SK-N-SH (cell line): ENCODE measurements around the gene CRELD2. TPM values are rescaled to one million over a fixed set of nuclear protein-coding genes. Genes with fewer than 3 reads are reported as not detected.

Experiments used
- CTCF ChIA-PET: fragments of 300-600, 350-600 bp; formaldehyde crosslinking; extraction: SDS; loops from one replicate; lab custom pipeline; 2021; lab: Yijun Ruan, JAX
- POLR2A ChIA-PET: fragments of 350-600 bp; sonication (Branson Sonifier 250); formaldehyde crosslinking; extraction: SDS; loops from one replicate; lab custom pipeline; 2020; ENCODE audit warnings: antibody characterized with exemption, inconsistent platforms; lab: Yijun Ruan, JAX
- DNase-seq: peaks from one replicate; pipeline ENCODE4 v3.0.0; 2012
- H2AFZ ChIP-seq: fragments of 200-600 bp; sonication (generic); 2 replicates; pipeline ENCODE4 v1.8.1; 2016; ENCODE audit warnings: antibody characterized with exemption, mild to moderate bottlenecking, low read depth
- H3F3A ChIP-seq: fragments of 200-600 bp; sonication (generic); replicated peaks from 2 replicates; pipeline ENCODE3; 2016; ENCODE audit warnings: antibody characterized with exemption, mild to moderate bottlenecking; ENCODE audit not compliant: insufficient read depth
- H3K27ac ChIP-seq, 2 experiments: fragments of 200-500 bp in 1 of 2; fragments of 200-600 bp in 1 of 2; sonication (Bioruptor generic) in 1 of 2; sonication (generic), shearing (Covaris generic) in 1 of 2; 2 replicates each; pipeline versions ENCODE4 v1.5.1 to v1.6.1; 2014 to 2016; ENCODE audit warnings: low read depth in 2 of 2, inconsistent platforms in 1 of 2, low read length in 1 of 2, mild to moderate bottlenecking in 1 of 2, mixed read lengths in 1 of 2
- H3K27me3 ChIP-seq: fragments of 200-600 bp; sonication (generic), shearing (Covaris generic); 2 replicates; pipeline ENCODE4 v1.6.1; 2016; ENCODE audit warnings: mixed run types; ENCODE audit not compliant: insufficient read depth
- H3K36me3 ChIP-seq, 2 experiments: fragments of 200-500 bp in 1 of 2; fragments of 200-600 bp in 1 of 2; sonication (Bioruptor generic) in 1 of 2; sonication (generic) in 1 of 2; replicated peaks in 1 of 2; 2 replicates each; pipeline versions ENCODE3 to v1.5.1; 2014 to 2016; ENCODE audit warnings: low read length in 1 of 2, mild to moderate bottlenecking in 1 of 2; ENCODE audit not compliant: insufficient read depth in 2 of 2, control insufficient read depth in 1 of 2
- H3K4me1 ChIP-seq, 2 experiments: fragments of 200-500 bp in 1 of 2; fragments of 200-600 bp in 1 of 2; sonication (Bioruptor generic) in 1 of 2; sonication (generic), shearing (Covaris generic) in 1 of 2; 2 replicates each; pipeline versions ENCODE4 v1.5.1 to v1.6.1; 2014 to 2016; ENCODE audit warnings: low read depth in 1 of 2, low read length in 1 of 2, mixed run types in 1 of 2; ENCODE audit not compliant: insufficient read depth in 2 of 2, control insufficient read depth in 1 of 2
- H3K4me2 ChIP-seq: fragments of 200-600 bp; sonication (generic), shearing (Covaris generic); 2 replicates; pipeline ENCODE4 v1.6.1; 2017; ENCODE audit warnings: mixed run types
- H3K4me3 ChIP-seq, 2 experiments: fragments of 200-500 bp in 1 of 2; fragments of 200-600 bp in 1 of 2; sonication (Bioruptor generic) in 1 of 2; sonication (generic), shearing (Covaris generic) in 1 of 2; 2 replicates each; pipeline versions ENCODE4 v1.5.1 to v1.8.1; 2014 to 2016; ENCODE audit warnings: low read depth in 2 of 2, inconsistent platforms in 1 of 2, low read length in 1 of 2, mild to moderate bottlenecking in 1 of 2, mixed read lengths in 1 of 2, moderate library complexity in 1 of 2
- H3K79me2 ChIP-seq: fragments of 200-600 bp; sonication (generic); 2 replicates; pipeline ENCODE4 v1.8.1; 2017; ENCODE audit warnings: mild to moderate bottlenecking; ENCODE audit not compliant: insufficient read depth
- H3K9ac ChIP-seq: fragments of 200-600 bp; sonication (generic); 2 replicates; pipeline ENCODE4 v1.6.1; 2017; ENCODE audit warnings: mixed run types
- H3K9me2 ChIP-seq: fragments of 200-600 bp; sonication (generic); 2 replicates; pipeline ENCODE4 v1.6.1; 2017; ENCODE audit warnings: mixed run types
- H3K9me3 ChIP-seq: fragments of 200-600 bp; sonication (generic); 2 replicates; pipeline ENCODE4 v1.6.1; 2017; ENCODE audit warnings: mixed run types, mild to moderate bottlenecking, moderate library complexity
- H4K20me1 ChIP-seq: fragments of 200-600 bp; sonication (generic); 2 replicates; pipeline ENCODE4 v1.6.1; 2017; ENCODE audit warnings: mild to moderate bottlenecking, mixed run types; ENCODE audit not compliant: insufficient read depth
- CHD2 ChIP-seq: fragments of 150-350 bp; IDR thresholded peaks from 2 replicates; pipeline ENCODE4 v1.6.1; 2018; ENCODE audit warnings: low read length; ENCODE audit not compliant: partially characterized antibody
- EZH2phosphoT487 ChIP-seq: fragments of 200-600 bp; sonication (generic); IDR thresholded peaks from 2 replicates; pipeline ENCODE4 v1.6.1; 2017; ENCODE audit warnings: low read depth, mixed run types, mild to moderate bottlenecking, antibody characterized with exemption, moderate library complexity, borderline replicate concordance
- FOSL2 ChIP-seq: IDR thresholded peaks from 2 replicates; pipeline ENCODE4 v1.4.0; 2012; ENCODE audit warnings: low read depth, mild to moderate bottlenecking, moderate library complexity, borderline replicate concordance
- FOXJ3 ChIP-seq: sonication (generic); formaldehyde crosslinking; IDR thresholded peaks from 2 replicates; pipeline ENCODE4 v1.5.1; 2020; ENCODE audit warnings: mild to moderate bottlenecking, missing genetic modification reagents
- FOXM1 ChIP-seq: IDR thresholded peaks from 2 replicates; pipeline ENCODE4 v1.4.0; 2012; ENCODE audit warnings: low read depth, mild to moderate bottlenecking
- GATA2 ChIP-seq: sonication (generic); formaldehyde crosslinking; IDR thresholded peaks from 2 replicates; pipeline ENCODE4 v1.5.0; 2020; ENCODE audit warnings: mild to moderate bottlenecking, missing genetic modification reagents
- JUND ChIP-seq: IDR thresholded peaks from 2 replicates; pipeline ENCODE4 v1.4.0; 2012
- MEF2A ChIP-seq: IDR thresholded peaks from 2 replicates; pipeline ENCODE4 v1.4.0; 2012; ENCODE audit warnings: low read depth, borderline replicate concordance
- MXI1 ChIP-seq: IDR thresholded peaks from 2 replicates; pipeline ENCODE4 v1.6.1; 2012; ENCODE audit warnings: mild to moderate bottlenecking, low read depth, low read length, improper control_type of control experiment
- NFIC ChIP-seq: IDR thresholded peaks from 2 replicates; pipeline ENCODE4 v1.4.0; 2012; ENCODE audit warnings: borderline replicate concordance
- PBX3 ChIP-seq: IDR thresholded peaks from 2 replicates; pipeline ENCODE4; 2012
- RCOR1 ChIP-seq: fragments of 150-350 bp; IDR thresholded peaks from 2 replicates; pipeline ENCODE4 v1.6.1; 2017; ENCODE audit warnings: antibody characterized with exemption, low read length
- RXRA ChIP-seq: IDR thresholded peaks from 2 replicates; pipeline ENCODE4 v1.4.0; 2012; ENCODE audit warnings: low read depth, mild to moderate bottlenecking, borderline replicate concordance
- SIN3A ChIP-seq: IDR thresholded peaks from 2 replicates; pipeline ENCODE4 v1.6.1; 2012; ENCODE audit warnings: low read depth, mild to moderate bottlenecking, low read length, moderate library complexity, borderline replicate concordance
- TAF1 ChIP-seq: IDR thresholded peaks from 2 replicates; pipeline ENCODE4 v1.6.1; 2012; ENCODE audit warnings: low read depth, mild to moderate bottlenecking, low read length, moderate library complexity, borderline replicate concordance
- TCF12 ChIP-seq: IDR thresholded peaks from 2 replicates; pipeline ENCODE4 v1.4.0; 2012
- YY1 ChIP-seq: IDR thresholded peaks from 2 replicates; pipeline ENCODE4 v1.4.0; 2012; ENCODE audit warnings: low read depth, mild to moderate bottlenecking
- ZBTB33 ChIP-seq: IDR thresholded peaks from 2 replicates; pipeline ENCODE4 v1.4.0; 2012; ENCODE audit warnings: low read depth, borderline replicate concordance
- WGBS: methylation state at CpG from one replicate; pipeline ENCODE4 v1.1.6; 2017; ENCODE audit warnings: low lambda C conversion rate; 5-methylcytosine and 5-hydroxymethylcytosine counted together
- polyA plus RNA-seq, 3 experiments: library from polyadenylated mRNA; depleted of rRNA; stranded (reverse); fragments of >200 nt; gene quantifications; 2 replicates each; pipeline ENCODE4 v1.2.3, GENCODE V29; 2012

The CRELD2 gene
- polyA plus RNA-seq, 1 of the 3 experiments (the other 2 are of a cell fraction) = 113 TPM

- no peak for TF ChIP-seq ZBTB33
- no peak for TF ChIP-seq MEF2A
- no peak for TF ChIP-seq JUND
- no peak for TF ChIP-seq RXRA
- TF ChIP-seq EZH2phosphoT487 = no peak
- no peak for TF ChIP-seq YY1
- no peak for TF ChIP-seq TCF12
- TF ChIP-seq CHD2 = no peak
- TF ChIP-seq FOXM1 = no peak
- TF ChIP-seq RCOR1 = no peak
- TF ChIP-seq SIN3A = no peak
- TF ChIP-seq MXI1 = no peak
- no peak for TF ChIP-seq NFIC
- TF ChIP-seq FOXJ3 (CRISPR knock-in tag) = no peak
- TF ChIP-seq TAF1 = no peak
- no peak for TF ChIP-seq FOSL2
- no peak for TF ChIP-seq GATA2 (CRISPR knock-in tag)
- TF ChIP-seq PBX3 = no peak
- Histone ChIP-seq H3K4me1 (peaks cover 13 to 19% of the 10 kb centered on the region in 2 experiments), H3K27ac (no peak overlapping the region), H3K9me3 (no peaks in the 10 kb centered on the region), H3K27me3 (no peaks in the 10 kb centered on the region), H3K4me3 (no peak overlapping the region), H3K9ac (no peak overlapping the region), H3K36me3 (no peaks in the 10 kb centered on the region), H3K9me2 (no peaks in the 10 kb centered on the region), H2AFZ (no peak overlapping the region), H3K79me2 (no peaks in the 10 kb centered on the region), H3F3A (peaks cover 5% of the 10 kb centered on the region), H4K20me1 (no peaks in the 10 kb centered on the region), H3K4me2 (no peak overlapping the region)
- POLR2A ChIA-PET = no interaction called here
- CTCF ChIA-PET = interaction anchor here (0.6 to 2.4 kb wide), 4 partner anchors 15 to 82 kb away, joined by 3 to 8 read pairs (median 3); no protein-coding TSS in a partner anchor
- DNase-seq = no peak
- WGBS = 100% methylated on average over 1 of the region's 23 CpGs
Observed at GRCh38 chr22:49948116-49948957, 29.9 kb downstream of the CRELD2 start.
